Skeletal muscle satellite cell (primary cell): Measurements from ENCODE around the gene ZNF579.

Source experiments
- H3K27me3 ChIP-seq: 2 replicates; pipeline ENCODE4 v1.7.0; 2013; ENCODE audit warnings: low read length; ENCODE audit not compliant: control insufficient read depth, insufficient read depth
- H3K36me3 ChIP-seq: 2 replicates; pipeline ENCODE4 v1.7.0; 2013; ENCODE audit warnings: mild to moderate bottlenecking, control low read depth, low read length; ENCODE audit not compliant: insufficient read depth
- H3K4me1 ChIP-seq: 2 replicates; pipeline ENCODE4 v1.7.0; 2013; ENCODE audit warnings: low read length; ENCODE audit not compliant: control insufficient read depth, insufficient read depth
- H3K4me2 ChIP-seq: 2 replicates; pipeline ENCODE4 v1.7.0; 2013; ENCODE audit warnings: mild to moderate bottlenecking, low read length
- H3K4me3 ChIP-seq: 2 replicates; pipeline ENCODE4 v1.7.0; 2013; ENCODE audit warnings: low read length
- H3K9ac ChIP-seq: 2 replicates; pipeline ENCODE4 v1.7.0; 2013; ENCODE audit warnings: mild to moderate bottlenecking, low read depth, low read length, moderate library complexity
- H3K9me3 ChIP-seq: replicated peaks from 2 replicates; pipeline ENCODE4 v1.7.0; 2013; ENCODE audit warnings: mild to moderate bottlenecking, control low read depth, low read length

The ZNF579 gene

DNA sequence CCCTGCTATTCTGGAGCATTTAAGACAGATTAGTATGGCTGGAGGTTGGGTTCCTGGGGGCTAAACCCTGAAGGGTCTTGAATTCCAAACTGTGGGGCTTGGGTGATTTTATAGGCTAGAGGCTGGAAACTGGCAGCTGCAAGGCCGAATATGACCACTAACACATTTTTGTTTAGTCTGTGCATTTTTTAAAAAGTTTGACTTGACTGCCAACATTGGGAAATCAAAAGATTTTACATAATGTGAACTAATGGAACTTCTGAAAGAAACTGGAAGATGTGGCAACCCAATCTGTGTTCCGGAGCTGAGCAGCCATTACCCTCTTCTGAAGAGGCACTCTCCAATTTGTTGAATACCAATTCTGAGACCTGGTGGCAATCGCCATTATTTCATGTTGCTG, 38.6 kb upstream of the ZNF579 start:
- Histone ChIP-seq H3K4me3 (no peak overlapping the region), H3K4me2 (no peak overlapping the region), H3K36me3 (peaks cover 32% of the 10 kb centered on the region), H3K9me3 (no peaks in the 10 kb centered on the region), H3K4me1 (peaks cover 5% of the 10 kb centered on the region), H3K27me3 (no peaks in the 10 kb centered on the region), H3K9ac (no peak overlapping the region)

DNA sequence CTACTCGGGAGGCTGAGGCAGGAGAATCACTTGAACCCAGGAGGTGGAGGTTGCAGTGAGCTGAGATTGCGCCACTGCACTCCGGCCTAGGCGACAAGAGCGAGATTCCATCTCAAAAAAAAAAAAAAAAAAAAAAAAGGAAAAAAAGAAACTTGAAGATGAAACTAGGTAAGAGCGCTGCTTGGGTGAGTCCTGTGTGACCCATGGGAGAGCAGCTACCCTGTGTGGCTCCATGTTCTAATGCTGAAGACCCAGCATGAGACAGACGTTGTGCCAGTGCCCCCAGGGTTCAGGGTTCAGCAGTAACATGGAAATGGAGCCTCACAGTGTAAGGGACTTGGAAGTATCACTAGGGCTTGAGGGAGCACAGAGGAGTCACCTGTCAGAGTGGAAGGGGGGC, 37.8 kb upstream of the ZNF579 start:
- H3K36me3 ChIP-seq: peaks cover 32% of the 10 kb centered on the region
- no peaks in the 10 kb centered on the region for H3K27me3 ChIP-seq
- no peak overlapping the region for H3K9ac ChIP-seq
- H3K9me3 ChIP-seq: no peaks in the 10 kb centered on the region
- H3K4me3 ChIP-seq: no peak overlapping the region
- no peak overlapping the region for H3K4me2 ChIP-seq
- peaks cover under 1% of the 10 kb centered on the region for H3K4me1 ChIP-seq

DNA sequence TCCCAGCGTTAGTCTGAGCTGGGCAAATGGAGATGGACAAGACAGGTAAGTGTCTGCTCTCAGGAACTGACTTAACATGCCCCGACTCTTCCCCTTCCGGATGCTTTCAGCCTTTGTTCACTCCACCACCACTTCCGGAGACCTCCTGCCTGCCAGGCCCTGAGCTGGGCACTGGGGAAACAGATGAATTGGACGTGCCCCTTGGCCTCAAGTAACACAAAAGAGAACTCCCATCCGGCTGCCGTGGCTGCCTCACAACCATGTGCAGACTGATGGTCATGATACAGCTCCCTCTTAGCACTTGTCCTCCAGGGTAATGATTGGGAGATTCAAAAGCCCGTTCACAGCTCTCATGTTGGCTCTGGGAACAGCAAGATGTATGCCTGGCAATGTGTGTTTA, 36.8 kb upstream of the ZNF579 start:
- no peak overlapping the region for H3K9ac ChIP-seq
- H3K4me1 ChIP-seq: no peaks in the 10 kb centered on the region
- no peaks in the 10 kb centered on the region for H3K27me3 ChIP-seq
- H3K4me2 ChIP-seq: no peak overlapping the region
- H3K9me3 ChIP-seq: no peaks in the 10 kb centered on the region
- H3K36me3 ChIP-seq: peaks cover 32% of the 10 kb centered on the region
- H3K4me3 ChIP-seq: no peak overlapping the region

DNA sequence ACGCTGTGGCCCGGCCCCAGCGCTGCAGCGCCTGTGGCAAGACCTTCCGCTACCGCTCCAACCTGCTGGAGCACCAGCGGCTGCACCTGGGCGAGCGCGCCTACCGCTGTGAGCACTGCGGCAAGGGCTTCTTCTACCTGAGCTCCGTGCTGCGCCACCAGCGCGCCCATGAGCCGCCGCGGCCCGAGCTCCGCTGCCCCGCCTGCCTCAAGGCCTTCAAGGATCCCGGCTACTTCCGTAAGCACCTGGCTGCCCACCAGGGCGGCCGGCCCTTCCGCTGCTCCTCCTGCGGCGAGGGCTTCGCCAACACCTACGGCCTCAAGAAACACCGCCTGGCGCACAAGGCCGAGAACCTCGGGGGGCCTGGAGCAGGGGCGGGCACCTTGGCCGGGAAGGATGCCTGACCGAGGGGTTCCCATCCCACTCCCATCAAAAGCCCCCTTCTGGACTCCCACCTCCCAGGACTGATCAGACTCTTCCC, 35.8 kb upstream of the ZNF579 start:
- Histone ChIP-seq H3K4me2 (no peak overlapping the region), H3K27me3 (no peaks in the 10 kb centered on the region), H3K36me3 (peaks cover 34% of the 10 kb centered on the region), H3K4me1 (peaks cover 3% of the 10 kb centered on the region), H3K9ac (no peak overlapping the region), H3K9me3 (no peaks in the 10 kb centered on the region), H3K4me3 (no peak overlapping the region)

DNA sequence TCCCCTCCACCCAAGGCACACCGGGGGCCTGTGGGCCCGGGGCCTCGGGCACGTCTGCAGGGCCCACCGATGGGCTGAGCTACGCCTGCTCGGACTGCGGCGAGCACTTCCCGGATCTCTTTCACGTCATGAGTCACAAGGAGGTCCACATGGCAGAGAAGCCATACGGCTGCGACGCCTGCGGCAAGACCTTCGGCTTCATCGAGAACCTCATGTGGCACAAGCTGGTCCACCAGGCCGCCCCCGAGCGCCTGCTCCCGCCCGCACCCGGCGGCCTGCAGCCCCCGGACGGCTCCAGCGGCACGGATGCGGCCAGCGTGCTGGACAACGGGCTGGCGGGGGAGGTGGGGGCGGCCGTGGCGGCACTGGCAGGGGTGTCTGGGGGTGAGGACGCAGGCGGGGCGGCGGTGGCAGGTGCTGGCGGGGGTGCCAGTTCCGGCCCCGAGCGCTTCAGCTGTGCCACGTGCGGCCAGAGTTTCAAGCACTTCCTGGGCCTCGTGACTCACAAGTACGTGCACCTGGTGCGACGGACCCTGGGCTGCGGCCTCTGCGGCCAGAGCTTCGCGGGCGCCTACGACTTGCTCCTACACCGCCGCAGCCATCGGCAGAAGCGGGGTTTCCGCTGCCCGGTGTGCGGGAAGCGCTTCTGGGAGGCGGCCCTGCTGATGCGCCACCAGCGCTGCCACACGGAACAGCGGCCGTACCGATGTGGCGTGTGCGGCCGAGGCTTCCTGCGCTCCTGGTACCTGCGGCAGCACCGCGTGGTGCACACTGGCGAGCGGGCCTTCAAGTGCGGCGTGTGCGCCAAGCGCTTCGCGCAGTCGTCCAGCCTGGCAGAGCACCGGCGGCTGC, 35.1 kb upstream of the ZNF579 start:
- Histone ChIP-seq H3K4me1 (peaks cover 7% of the 10 kb centered on the region), H3K9me3 (no peaks in the 10 kb centered on the region), H3K36me3 (peaks cover 29% of the 10 kb centered on the region), H3K27me3 (no peaks in the 10 kb centered on the region), H3K4me3 (no peak overlapping the region), H3K9ac (no peak overlapping the region), H3K4me2 (no peak overlapping the region)

DNA sequence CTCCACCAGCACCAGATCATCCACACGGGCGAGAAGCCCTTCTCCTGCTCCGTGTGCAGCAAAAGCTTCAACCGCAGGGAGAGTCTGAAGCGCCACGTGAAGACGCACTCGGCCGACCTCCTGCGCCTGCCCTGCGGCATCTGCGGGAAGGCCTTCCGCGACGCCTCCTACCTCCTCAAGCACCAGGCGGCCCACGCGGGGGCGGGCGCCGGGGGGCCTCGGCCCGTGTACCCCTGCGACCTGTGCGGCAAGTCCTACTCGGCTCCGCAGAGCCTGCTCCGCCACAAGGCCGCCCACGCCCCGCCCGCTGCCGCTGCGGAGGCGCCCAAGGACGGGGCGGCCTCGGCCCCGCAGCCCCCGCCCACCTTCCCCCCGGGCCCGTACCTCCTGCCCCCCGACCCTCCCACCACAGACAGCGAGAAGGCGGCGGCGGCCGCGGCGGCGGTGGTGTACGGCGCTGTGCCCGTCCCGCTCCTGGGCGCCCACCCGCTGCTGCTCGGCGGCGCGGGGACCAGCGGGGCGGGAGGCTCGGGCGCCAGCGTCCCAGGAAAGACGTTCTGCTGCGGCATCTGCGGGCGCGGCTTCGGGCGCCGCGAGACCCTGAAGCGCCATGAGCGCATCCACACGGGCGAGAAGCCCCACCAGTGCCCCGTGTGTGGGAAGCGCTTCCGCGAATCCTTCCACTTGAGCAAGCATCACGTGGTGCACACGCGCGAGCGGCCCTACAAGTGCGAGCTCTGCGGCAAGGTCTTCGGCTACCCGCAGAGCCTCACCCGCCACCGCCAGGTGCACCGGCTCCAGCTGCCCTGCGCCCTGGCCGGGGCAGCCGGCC, 34.3 kb upstream of the ZNF579 start:
- H3K36me3 ChIP-seq: peaks cover 35% of the 10 kb centered on the region
- H3K4me3 ChIP-seq: no peak overlapping the region
- no peak overlapping the region for H3K4me2 ChIP-seq
- no peak overlapping the region for H3K9ac ChIP-seq
- peaks cover 7% of the 10 kb centered on the region for H3K4me1 ChIP-seq
- H3K27me3 ChIP-seq: no peaks in the 10 kb centered on the region
- H3K9me3 ChIP-seq: no peaks in the 10 kb centered on the region

DNA sequence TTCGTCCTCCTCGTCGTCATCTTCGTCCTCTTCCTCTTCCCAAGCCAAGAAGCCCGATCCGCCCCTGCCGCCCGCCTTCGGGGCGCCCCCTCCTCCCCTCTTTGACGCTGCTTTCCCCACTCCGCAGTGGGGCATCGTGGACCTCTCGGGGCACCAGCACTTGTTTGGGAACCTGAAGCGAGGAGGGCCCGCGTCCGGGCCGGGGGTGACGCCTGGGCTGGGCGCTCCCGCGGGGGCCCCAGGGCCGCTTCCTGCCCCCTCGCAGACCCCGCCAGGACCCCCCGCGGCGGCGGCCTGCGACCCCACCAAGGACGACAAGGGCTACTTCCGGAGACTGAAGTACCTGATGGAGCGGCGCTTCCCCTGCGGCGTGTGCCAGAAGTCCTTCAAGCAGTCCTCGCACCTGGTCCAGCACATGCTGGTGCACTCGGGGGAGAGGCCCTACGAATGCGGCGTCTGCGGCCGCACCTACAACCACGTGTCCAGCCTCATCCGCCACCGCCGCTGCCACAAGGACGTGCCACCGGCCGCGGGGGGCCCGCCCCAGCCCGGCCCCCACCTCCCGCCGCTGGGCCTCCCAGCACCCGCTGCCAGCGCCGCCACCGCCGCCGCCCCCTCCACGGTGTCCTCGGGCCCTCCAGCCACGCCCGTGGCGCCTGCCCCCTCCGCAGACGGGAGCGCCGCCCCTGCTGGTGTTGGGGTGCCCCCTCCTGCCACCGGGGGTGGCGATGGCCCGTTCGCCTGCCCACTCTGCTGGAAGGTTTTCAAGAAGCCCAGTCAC, 33.5 kb upstream of the ZNF579 start:
- Histone ChIP-seq H3K9ac (no peak overlapping the region), H3K4me1 (peaks cover 7% of the 10 kb centered on the region), H3K27me3 (no peaks in the 10 kb centered on the region)

DNA sequence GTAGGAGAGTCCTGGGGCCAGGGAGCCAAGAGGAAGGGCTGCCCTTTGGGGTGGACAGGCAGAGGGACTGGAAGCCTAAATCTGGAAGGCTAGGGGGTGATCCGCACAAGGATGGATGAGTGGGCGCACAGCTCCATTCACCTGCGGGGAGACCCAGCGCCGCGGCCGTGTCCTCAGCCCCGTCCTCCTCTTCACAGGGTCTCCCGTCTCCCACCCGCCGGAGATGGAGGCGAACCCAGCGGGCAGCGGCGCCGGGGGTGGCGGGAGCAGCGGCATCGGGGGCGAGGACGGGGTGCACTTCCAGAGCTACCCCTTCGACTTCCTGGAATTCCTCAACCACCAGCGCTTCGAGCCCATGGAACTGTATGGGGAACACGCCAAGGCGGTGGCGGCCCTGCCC, 32.7 kb upstream of the ZNF579 start:
- H3K27me3 ChIP-seq: no peaks in the 10 kb centered on the region
- peaks cover 44% of the 10 kb centered on the region for H3K36me3 ChIP-seq
- no peak overlapping the region for H3K9ac ChIP-seq

More for the DNA sequence above, 33.5 kb upstream of the ZNF579 start:
- H3K36me3 ChIP-seq: peaks cover 43% of the 10 kb centered on the region
- H3K4me3 ChIP-seq: no peak overlapping the region
- H3K4me2 ChIP-seq: no peak overlapping the region
- no peaks in the 10 kb centered on the region for H3K9me3 ChIP-seq

DNA sequence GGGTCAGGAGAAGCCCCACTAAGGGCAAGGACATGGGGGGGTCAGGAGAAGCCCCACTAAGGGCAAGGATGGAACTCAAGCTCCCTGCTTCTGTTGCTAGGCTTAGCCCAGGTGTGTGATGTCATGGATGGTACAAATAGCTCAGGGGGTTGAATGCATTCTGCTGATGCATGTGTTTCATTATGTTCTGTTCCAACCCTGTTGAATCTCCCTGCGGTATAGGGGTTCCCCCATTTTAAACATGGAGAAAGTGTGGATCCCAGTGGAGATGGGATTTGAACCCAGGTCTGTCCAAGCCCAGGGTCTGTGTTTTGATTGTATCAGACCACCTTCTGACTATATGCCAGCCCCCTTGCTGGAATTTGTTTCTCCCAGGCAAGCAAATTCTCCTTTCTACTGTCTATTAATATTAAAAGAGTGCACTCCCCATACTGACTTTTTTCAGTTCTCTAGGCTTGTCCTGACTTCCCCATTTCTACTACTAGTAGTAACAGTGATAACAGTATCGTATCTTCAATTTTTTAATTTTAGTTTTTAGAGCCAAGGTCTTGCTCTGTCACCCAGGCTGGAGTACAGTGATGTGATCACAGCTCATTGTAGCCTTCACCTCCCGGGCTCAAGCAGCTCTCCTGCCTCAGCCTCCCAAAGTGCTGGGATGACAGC, 31.5 kb upstream of the ZNF579 start:
- H3K27me3 ChIP-seq: no peaks in the 10 kb centered on the region
- H3K9me3 ChIP-seq: no peaks in the 10 kb centered on the region
- no peak overlapping the region for H3K4me2 ChIP-seq
- H3K4me3 ChIP-seq: no peak overlapping the region
- H3K4me1 ChIP-seq: peaks cover 7% of the 10 kb centered on the region
- no peak overlapping the region for H3K9ac ChIP-seq
- H3K36me3 ChIP-seq: peaks cover 38% of the 10 kb centered on the region

More for the DNA sequence above, 32.7 kb upstream of the ZNF579 start:
- peaks cover 7% of the 10 kb centered on the region for H3K4me1 ChIP-seq
- H3K9me3 ChIP-seq: no peaks in the 10 kb centered on the region
- H3K4me3 ChIP-seq: no peak overlapping the region
- no peak overlapping the region for H3K4me2 ChIP-seq

DNA sequence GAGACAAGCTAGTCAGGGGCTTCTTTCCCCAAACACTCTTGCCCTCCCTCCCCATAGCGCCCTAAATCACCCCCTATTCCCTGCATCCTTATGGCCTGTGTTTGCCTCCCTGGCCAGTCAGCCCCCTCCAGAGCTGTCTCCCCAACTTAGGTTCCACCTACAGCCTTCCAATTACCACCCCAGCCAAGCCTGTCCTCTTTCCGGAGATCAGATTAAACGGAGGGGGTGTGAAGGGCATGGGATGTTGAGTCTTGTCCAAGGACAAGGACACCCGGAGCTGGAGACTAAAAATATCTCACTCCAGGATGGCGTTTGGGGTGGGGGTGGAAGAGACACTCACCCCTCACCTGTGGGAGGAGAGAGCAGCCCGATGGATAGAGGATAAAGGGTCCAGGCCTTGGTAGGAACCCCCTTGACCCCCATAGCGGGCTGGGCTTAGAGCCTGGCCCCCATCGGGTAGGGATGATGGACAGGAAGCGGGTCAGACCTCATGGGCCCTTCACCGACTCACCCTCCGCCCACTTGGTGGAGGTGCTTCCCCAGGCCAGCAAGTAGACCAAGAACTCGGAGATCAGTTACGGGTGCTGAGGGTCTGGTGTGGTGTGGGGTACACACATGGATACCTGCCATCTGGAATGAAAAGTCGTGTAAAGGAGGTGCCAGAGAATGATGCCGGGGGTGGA, 30.8 kb upstream of the ZNF579 start:
- H3K4me1 ChIP-seq: peaks cover 14% of the 10 kb centered on the region
- H3K9me3 ChIP-seq: no peaks in the 10 kb centered on the region
- H3K4me3 ChIP-seq: no peak overlapping the region
- no peak overlapping the region for H3K4me2 ChIP-seq
- H3K27me3 ChIP-seq: no peaks in the 10 kb centered on the region
- peaks cover 33% of the 10 kb centered on the region for H3K36me3 ChIP-seq
- H3K9ac ChIP-seq: no peak overlapping the region
